Spleen (tissue), 7 donors: ENCODE results near the gene CFAP157.

Source experiments
- POLR2AphosphoS5 ChIP-seq, 3 donors: sonication (generic); formaldehyde crosslinking; IDR thresholded peaks; one replicate each; pipeline ENCODE4 v1.5.1; 2017; ENCODE audit warnings: antibody characterized with exemption in 3 of 3
- TF ChIP-seq, protein P1 (sequence below), 11 experiments: fragments of 200-600 bp in 7 of 11; fragments of 450-650 bp in 4 of 11; sonication (generic) in 4 of 11; IDR thresholded peaks in 8 of 11; conservative IDR thresholded peaks in 3 of 11; 1 replicate in 7 of 11; 2 replicates in 4 of 11; pipeline versions ENCODE4 v1.4.0 to v1.8.0; 2016 to 2021; ENCODE audit warnings: antibody characterized with exemption in 11 of 11, inconsistent platforms in 4 of 11, mild to moderate bottlenecking in 1 of 11
- donor health status: DM: no; HTN: no; CAD: no; lungs with moderate emphysema.
- donor health status: DM: no; HTN: no; CAD: no.
- donor health status: DM: no; HTN: no; CAD: no.

DNA sequence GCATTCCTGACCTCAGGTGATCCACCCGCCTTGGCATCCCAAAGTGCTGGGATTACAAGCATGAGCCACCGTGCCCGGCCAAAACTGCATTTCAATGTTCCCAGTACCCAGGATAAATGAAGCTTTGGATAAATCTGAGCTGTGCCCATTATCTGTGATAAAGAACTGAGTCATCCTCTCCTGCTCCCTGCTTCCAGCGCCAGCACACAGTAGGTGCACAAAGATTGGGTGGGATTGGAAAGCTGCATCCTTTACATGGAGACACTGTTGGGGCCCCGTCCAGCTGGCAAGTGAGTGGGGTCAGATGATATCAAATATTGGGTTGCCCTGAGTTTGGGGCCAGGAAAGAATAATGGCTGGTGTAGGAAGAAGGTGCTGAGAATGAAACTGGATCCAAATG lies 54.3 kb downstream of the CFAP157 start:
- no peak for TF ChIP-seq POLR2AphosphoS5 (IDR thresholded peaks at IDR 0.05)
- TF ChIP-seq, protein P1, sequence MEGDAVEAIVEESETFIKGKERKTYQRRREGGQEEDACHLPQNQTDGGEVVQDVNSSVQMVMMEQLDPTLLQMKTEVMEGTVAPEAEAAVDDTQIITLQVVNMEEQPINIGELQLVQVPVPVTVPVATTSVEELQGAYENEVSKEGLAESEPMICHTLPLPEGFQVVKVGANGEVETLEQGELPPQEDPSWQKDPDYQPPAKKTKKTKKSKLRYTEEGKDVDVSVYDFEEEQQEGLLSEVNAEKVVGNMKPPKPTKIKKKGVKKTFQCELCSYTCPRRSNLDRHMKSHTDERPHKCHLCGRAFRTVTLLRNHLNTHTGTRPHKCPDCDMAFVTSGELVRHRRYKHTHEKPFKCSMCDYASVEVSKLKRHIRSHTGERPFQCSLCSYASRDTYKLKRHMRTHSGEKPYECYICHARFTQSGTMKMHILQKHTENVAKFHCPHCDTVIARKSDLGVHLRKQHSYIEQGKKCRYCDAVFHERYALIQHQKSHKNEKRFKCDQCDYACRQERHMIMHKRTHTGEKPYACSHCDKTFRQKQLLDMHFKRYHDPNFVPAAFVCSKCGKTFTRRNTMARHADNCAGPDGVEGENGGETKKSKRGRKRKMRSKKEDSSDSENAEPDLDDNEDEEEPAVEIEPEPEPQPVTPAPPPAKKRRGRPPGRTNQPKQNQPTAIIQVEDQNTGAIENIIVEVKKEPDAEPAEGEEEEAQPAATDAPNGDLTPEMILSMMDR (IDR thresholded peaks at IDR 0.05 in 8 of 11, conservative IDR thresholded peaks at IDR 0.05 in 3 of 11): no peak
